Occipital lobe (tissue), 2 donors: ENCODE data around the gene CISTR. TPM values are rescaled to one million over a fixed set of nuclear protein-coding genes. Genes with fewer than 3 reads are reported as not detected.
"Not testable (repeated sequence)": the region's sequence is repeated elsewhere in the genome, so short reads cannot be mapped to it uniquely, and the experiment has no call there.

Experiments
- DNase-seq: peaks from one replicate; lab custom pipeline; 2025; lab: John Stamatoyannopoulos, UW
- total RNA-seq: library from RNA; depleted of rRNA; stranded (reverse); fragments of >200 nt; gene quantifications from one replicate; pipeline ENCODE4 v1.2.3, GENCODE V29; 2014

Gene CISTR
- total RNA-seq, 1 donor from 2014 or later: not detected

- DNase-seq: no peak
Measured at GRCh38 chr12:53764615-53765014, 12.8 kb upstream of the CISTR start.

- not testable (repeated sequence) for DNase-seq
Measured at GRCh38 chr12:53762793-53763192, 11.0 kb upstream of the CISTR start.

GRCh38 chr12:53761306-53761705 is 9.5 kb upstream of the CISTR start:
- no peak for DNase-seq

GRCh38 chr12:53759261-53759660 is 7.5 kb upstream of the CISTR start:
- DNase-seq: no peak

- DNase-seq: no peak
Measured at GRCh38 chr12:53758730-53759103, 6.9 kb upstream of the CISTR start.

- no peak for DNase-seq
Measured at GRCh38 chr12:53758081-53758729, 6.4 kb upstream of the CISTR start.

- DNase-seq: peak; percentile 27
Measured at GRCh38 chr12:53757101-53757770, 5.5 kb upstream of the CISTR start.

- no peak for DNase-seq
Measured at GRCh38 chr12:53756300-53757100, 4.7 kb upstream of the CISTR start.

- DNase-seq: no peak
Measured at GRCh38 chr12:53755893-53756292, 4.1 kb upstream of the CISTR start.

- DNase-seq: no peak
Measured at GRCh38 chr12:53755451-53755891, 3.7 kb upstream of the CISTR start.

- DNase-seq: no peak
Measured at GRCh38 chr12:53754633-53755264, 3.0 kb upstream of the CISTR start.

GRCh38 chr12:53754188-53754585 is 2.4 kb upstream of the CISTR start:
- DNase-seq: no peak

- DNase-seq: no peak
Measured at GRCh38 chr12:53752621-53753020, 842 bp upstream of the CISTR start.

GRCh38 chr12:53752192-53752601 is 418 bp upstream of the CISTR start:
- DNase-seq: no peak

- no peak for DNase-seq
Measured at GRCh38 chr12:53750812-53751335, 905 bp downstream of the CISTR start.

- no peak for DNase-seq
Measured at GRCh38 chr12:53749986-53750811, 1.6 kb downstream of the CISTR start.

- no peak for DNase-seq
Measured at GRCh38 chr12:53748072-53748840, 3.5 kb downstream of the CISTR start.

- no peak for DNase-seq
Measured at GRCh38 chr12:53747095-53747494, 4.7 kb downstream of the CISTR start.

GRCh38 chr12:53746592-53747092 is 5.1 kb downstream of the CISTR start:
- peak; percentile 88 for DNase-seq

GRCh38 chr12:53744751-53745150 is 7.0 kb downstream of the CISTR start:
- no peak for DNase-seq
